LNCaP clone FGC (cell line): ENCODE data around the gene NCR3LG1.

Source experiments
- DNase-seq: peaks from one replicate; pipeline ENCODE4 v3.0.0-alpha.2; 2011; ENCODE audit warnings: low read depth
- H3K4me3 ChIP-seq: 2 replicates; pipeline ENCODE4 v1.5.1; 2011; ENCODE audit warnings: mild to moderate bottlenecking, low read depth, low read length, control low read depth
- CTCF ChIP-seq: IDR thresholded peaks from 2 replicates; pipeline ENCODE4 v1.5.1; 2012; ENCODE audit warnings: mild to moderate bottlenecking; ENCODE audit not compliant: control insufficient read depth, insufficient read depth; ENCODE audit errors: extremely low read depth

Gene NCR3LG1

GRCh38 chr11:17352950-17353820, 1.6 kb downstream of the NCR3LG1 start:
- no peak for TF ChIP-seq CTCF
- H3K4me3 ChIP-seq: peak overlapping the region; percentile 64
- peak; percentile 55 for DNase-seq

- no peak for DNase-seq
Measured at GRCh38 chr11:17353821-17354600, 2.4 kb downstream of the NCR3LG1 start.

DNA sequence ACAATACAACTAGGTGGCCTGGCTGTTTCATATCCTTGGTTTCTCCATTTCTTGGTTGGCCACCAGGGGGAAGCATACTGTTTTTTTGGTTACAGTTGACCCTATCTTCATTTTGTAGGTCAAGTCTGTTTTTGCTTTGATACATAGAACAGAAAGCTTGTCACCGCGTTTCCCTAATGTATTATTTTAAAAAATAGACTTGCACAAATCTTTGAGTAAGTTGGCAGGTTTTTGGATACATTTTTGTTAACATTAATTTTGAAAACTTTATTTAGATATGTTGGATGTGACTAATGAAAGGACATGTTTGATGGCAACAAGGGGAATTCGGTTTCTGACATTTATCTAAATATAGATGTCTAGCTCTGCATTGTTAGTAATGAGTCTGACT, 3.0 kb downstream of the NCR3LG1 start:
- DNase-seq: peak; percentile 60
- peak; percentile 61 for TF ChIP-seq CTCF
- peak overlapping the region; percentile 64; the same call in 1 of the 2 replicates for H3K4me3 ChIP-seq

More at GRCh38 chr11:17353821-17354600, 2.4 kb downstream of the NCR3LG1 start:
- no peak for TF ChIP-seq CTCF
- H3K4me3 ChIP-seq: peak overlapping the region; percentile 64

GRCh38 chr11:17366495-17366894, 14.9 kb downstream of the NCR3LG1 start:
- TF ChIP-seq CTCF: no peak
- no peak for DNase-seq

DNA sequence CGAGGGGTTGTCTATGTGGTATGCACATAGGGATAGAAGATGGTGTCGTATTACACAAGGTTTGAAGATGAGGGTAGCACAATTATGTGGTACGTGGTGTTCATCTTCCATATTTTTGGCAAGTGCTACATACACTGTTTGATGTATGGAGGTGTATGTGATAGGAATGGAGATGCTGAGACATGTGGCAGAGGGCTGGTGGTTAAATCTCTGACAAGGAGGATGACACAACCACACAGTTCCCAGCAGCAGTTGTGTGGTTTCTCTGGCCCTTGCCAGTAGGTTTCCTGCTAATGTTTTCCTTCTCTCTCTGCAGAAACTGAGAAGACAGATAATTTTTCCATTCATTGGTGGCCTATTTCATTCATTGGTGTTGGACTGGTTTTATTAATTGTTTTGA, 17.0 kb downstream of the NCR3LG1 start:
- no peak overlapping the region for H3K4me3 ChIP-seq
- no peak for DNase-seq
- no peak for TF ChIP-seq CTCF

More at GRCh38 chr11:17366495-17366894, 14.9 kb downstream of the NCR3LG1 start:
- no peak overlapping the region for H3K4me3 ChIP-seq

DNA sequence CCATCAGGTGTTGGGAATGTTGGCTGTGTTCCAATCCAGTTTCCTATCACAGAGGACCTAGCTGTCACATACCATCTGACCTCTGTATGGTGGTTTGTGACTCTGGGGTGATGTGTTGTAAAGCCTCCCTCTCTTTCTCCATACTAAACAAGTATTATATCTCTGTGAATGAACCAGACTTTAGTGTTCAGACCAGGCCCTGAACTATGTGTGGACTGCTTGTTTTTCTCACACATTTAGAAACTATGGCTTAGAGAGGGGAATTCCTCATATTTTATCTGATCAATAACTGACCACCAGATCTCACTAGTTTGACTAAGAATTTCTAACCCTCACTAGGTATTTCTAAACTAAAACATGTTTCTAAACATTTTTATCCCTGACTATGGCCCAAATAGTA, 17.5 kb downstream of the NCR3LG1 start:
- no peak overlapping the region for H3K4me3 ChIP-seq
- no peak for DNase-seq
- TF ChIP-seq CTCF: no peak
